ENCODE results near the gene MTHFD2L.

DNA sequence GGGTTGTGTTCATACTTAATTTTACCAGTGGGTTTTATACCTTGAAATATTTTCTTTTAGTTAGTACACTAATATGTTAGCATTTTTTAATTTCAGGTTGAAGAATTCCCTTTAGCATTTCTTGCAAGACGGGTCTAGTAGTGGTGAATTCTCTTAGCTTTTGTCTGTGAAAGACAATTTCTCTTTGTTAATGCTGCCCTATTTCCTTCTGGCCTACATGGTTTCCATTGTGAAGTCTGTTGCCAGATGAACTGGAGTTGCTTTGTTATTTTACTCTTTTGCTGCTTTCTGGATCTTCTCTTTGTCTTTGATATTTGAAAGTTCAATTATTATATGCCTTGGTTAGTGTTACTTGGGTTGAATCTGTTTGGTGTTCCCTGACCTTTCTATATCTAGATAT, 25.0 kb upstream of the MTHFD2L start:
- TF ChIP-seq, protein P1, sequence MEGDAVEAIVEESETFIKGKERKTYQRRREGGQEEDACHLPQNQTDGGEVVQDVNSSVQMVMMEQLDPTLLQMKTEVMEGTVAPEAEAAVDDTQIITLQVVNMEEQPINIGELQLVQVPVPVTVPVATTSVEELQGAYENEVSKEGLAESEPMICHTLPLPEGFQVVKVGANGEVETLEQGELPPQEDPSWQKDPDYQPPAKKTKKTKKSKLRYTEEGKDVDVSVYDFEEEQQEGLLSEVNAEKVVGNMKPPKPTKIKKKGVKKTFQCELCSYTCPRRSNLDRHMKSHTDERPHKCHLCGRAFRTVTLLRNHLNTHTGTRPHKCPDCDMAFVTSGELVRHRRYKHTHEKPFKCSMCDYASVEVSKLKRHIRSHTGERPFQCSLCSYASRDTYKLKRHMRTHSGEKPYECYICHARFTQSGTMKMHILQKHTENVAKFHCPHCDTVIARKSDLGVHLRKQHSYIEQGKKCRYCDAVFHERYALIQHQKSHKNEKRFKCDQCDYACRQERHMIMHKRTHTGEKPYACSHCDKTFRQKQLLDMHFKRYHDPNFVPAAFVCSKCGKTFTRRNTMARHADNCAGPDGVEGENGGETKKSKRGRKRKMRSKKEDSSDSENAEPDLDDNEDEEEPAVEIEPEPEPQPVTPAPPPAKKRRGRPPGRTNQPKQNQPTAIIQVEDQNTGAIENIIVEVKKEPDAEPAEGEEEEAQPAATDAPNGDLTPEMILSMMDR (IDR thresholded peaks at IDR 0.05; ENCODE audit: low read length), result no peak
- TF ChIP-seq EZH2 (optimal IDR thresholded peaks at IDR 0.05; ENCODE audit: low read depth, low read length), result no peak
- TF ChIP-seq EZH2phosphoT487 (IDR thresholded peaks at IDR 0.05; ENCODE audit: low read length), result no peak

Measured in MM.1S (cell line).